Activated CD8-positive, alpha-beta T cell treated with anti-CD3 and anti-CD28 coated beads for 36 hours (primary cell): ENCODE results near the gene MGMT. TPM values are rescaled to one million over a fixed set of nuclear protein-coding genes. Genes with fewer than 3 reads are reported as not detected.

Source experiments
- ATAC-seq: fragments of 200-7000 bp; cut with Tn5 transposase; one replicate; pipeline ENCODE4 v1.10.0; 2021; ENCODE audit warnings: mild to moderate bottlenecking, moderate library complexity
- CTCF ChIA-PET: fragments of 350-600 bp; sonication (Branson Sonifier 250); formaldehyde crosslinking; loops from one replicate; lab custom pipeline; 2021; ENCODE audit warnings: antibody characterized with exemption; lab: Charles Lee
- POLR2A ChIA-PET: fragments of 350-600 bp; sonication (Branson Sonifier 250); formaldehyde crosslinking; loops from one replicate; lab custom pipeline; 2021; ENCODE audit warnings: antibody characterized with exemption; lab: Charles Lee
- DNase-seq: peaks from one replicate; pipeline ENCODE4 v3.0.0-alpha.2; 2020
- H3K27ac Mint-ChIP-seq: one replicate; pipeline ENCODE4 v1.8.0; 2021; ENCODE audit warnings: mild to moderate bottlenecking, mixed read lengths
- H3K27me3 Mint-ChIP-seq: one replicate; pipeline ENCODE4 v1.8.0; 2021; ENCODE audit warnings: mixed read lengths
- H3K36me3 Mint-ChIP-seq: one replicate; pipeline ENCODE4 v1.8.0; 2021; ENCODE audit warnings: low read depth, mixed read lengths
- H3K4me1 Mint-ChIP-seq: one replicate; pipeline ENCODE4 v1.8.0; 2021; ENCODE audit warnings: low read depth, mixed read lengths
- H3K4me3 Mint-ChIP-seq: one replicate; pipeline ENCODE4 v1.8.0; 2021; ENCODE audit warnings: mild to moderate bottlenecking, moderate library complexity, mixed read lengths
- H3K9me3 Mint-ChIP-seq: one replicate; pipeline ENCODE4 v1.8.0; 2021; ENCODE audit warnings: mixed read lengths
- CTCF ChIP-seq: fragments of 200-600 bp; IDR thresholded peaks from one replicate; pipeline ENCODE4 v1.8.0; 2022; ENCODE audit warnings: antibody characterized with exemption, mild to moderate bottlenecking
- intact Hi-C: fragments of 100-400 bp; cut with micrococcal nuclease; formaldehyde crosslinking; loops from one replicate; pipeline ENCODE4 v1.10.0; 2022
- total RNA-seq, 2 experiments: library from RNA; stranded (reverse); gene quantifications; one replicate each; pipeline ENCODE4 v1.2.3, GENCODE V29; 2021

MGMT gene
- total RNA-seq, 2 experiments from 2014 or later = 16.2 to 17.0 TPM

GRCh38 chr10:129509835-129510234 is 42.8 kb downstream of the MGMT start:
- ChIA-PET POLR2A (no interaction called here), CTCF (no interaction called here)
- H3K4me1 Mint-ChIP-seq = peaks cover 3% of the 10 kb centered on the region
- H3K36me3 Mint-ChIP-seq = peaks cover 45% of the 10 kb centered on the region
- intact Hi-C loops = no loop called here
- no peak overlapping the region for H3K4me3 Mint-ChIP-seq
- DNase-seq (no peak), ATAC-seq (no peak)
- TF ChIP-seq CTCF = no peak
- no peaks in the 10 kb centered on the region for H3K27me3 Mint-ChIP-seq
- peaks cover 29% of the 10 kb centered on the region for H3K9me3 Mint-ChIP-seq
- H3K27ac Mint-ChIP-seq = no peak overlapping the region

DNA sequence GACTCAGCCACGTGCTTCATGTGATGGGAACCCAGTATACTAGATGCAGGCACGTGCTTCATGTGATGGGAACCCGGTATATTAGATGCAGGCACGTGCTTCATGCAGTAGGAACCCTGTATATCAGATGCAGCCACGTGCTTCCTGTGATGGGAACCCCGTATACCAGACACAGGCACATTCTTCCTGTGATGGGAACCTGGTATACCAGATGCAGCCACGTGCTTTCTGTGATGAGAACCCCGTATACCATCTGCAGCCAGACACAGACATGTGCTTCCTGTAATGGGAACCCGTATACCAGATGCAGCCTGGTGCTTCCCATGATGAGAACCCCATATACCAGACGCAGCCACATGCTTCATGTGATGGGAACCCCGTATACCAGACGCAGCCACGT is 44.0 kb downstream of the MGMT start:
- TF ChIP-seq CTCF = no peak
- H3K4me1 Mint-ChIP-seq = peaks cover 3% of the 10 kb centered on the region
- DNase-seq (no peak), ATAC-seq (no peak)
- POLR2A ChIA-PET = no interaction called here
- no peaks in the 10 kb centered on the region for H3K27me3 Mint-ChIP-seq
- peaks cover 20% of the 10 kb centered on the region for H3K9me3 Mint-ChIP-seq
- CTCF ChIA-PET = no interaction called here
- intact Hi-C loops = no loop called here
- peaks cover 42% of the 10 kb centered on the region for H3K36me3 Mint-ChIP-seq
- no peak overlapping the region for H3K27ac Mint-ChIP-seq
- H3K4me3 Mint-ChIP-seq = no peak overlapping the region

- Mint-ChIP-seq H3K4me3 (no peak overlapping the region), H3K36me3 (peaks cover 37% of the 10 kb centered on the region), H3K27ac (no peak overlapping the region), H3K9me3 (peaks cover 20% of the 10 kb centered on the region), H3K27me3 (no peaks in the 10 kb centered on the region), H3K4me1 (peaks cover 3% of the 10 kb centered on the region)
- DNase-seq (no peak), ATAC-seq (no peak)
- intact Hi-C loops = no loop called here
- ChIA-PET CTCF (no interaction called here), POLR2A (no interaction called here)
- TF ChIP-seq CTCF = no peak
Measured at GRCh38 chr10:129511758-129512157, 44.7 kb downstream of the MGMT start.

DNA sequence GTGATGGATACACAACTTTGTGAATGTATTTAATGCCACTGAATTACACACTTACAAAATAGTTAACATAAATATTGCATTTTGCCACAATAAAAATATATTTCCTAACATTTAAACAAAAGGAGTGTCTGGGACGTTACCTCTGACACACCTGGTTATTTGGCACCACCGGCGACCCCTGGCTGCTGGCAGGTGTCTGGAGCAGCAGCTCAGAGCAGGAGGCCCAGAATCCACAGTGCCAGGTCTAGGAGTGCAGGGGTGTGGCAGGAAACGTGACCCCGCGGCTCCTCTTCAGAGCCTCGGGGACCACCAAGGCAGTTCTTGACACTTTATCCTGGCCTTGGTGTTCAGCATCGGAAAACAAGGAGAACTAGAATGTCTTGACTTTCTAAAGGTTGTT is 46.3 kb downstream of the MGMT start:
- Mint-ChIP-seq H3K4me3 (no peak overlapping the region), H3K4me1 (peaks cover 3% of the 10 kb centered on the region), H3K36me3 (peaks cover 29% of the 10 kb centered on the region), H3K27ac (no peak overlapping the region), H3K27me3 (no peaks in the 10 kb centered on the region), H3K9me3 (peaks cover 14% of the 10 kb centered on the region)
- no peak for TF ChIP-seq CTCF
- POLR2A ChIA-PET = no interaction called here
- DNase-seq = no peak
- CTCF ChIA-PET = no interaction called here
- intact Hi-C loops = no loop called here
- no peak for ATAC-seq

GRCh38 chr10:129514568-129515451 is 47.8 kb downstream of the MGMT start:
- H3K9me3 Mint-ChIP-seq = peaks cover 14% of the 10 kb centered on the region
- CTCF ChIA-PET = no interaction called here
- no peak overlapping the region for H3K4me3 Mint-ChIP-seq
- peaks cover 28% of the 10 kb centered on the region for H3K36me3 Mint-ChIP-seq
- H3K27me3 Mint-ChIP-seq = no peaks in the 10 kb centered on the region
- POLR2A ChIA-PET = no interaction called here
- no peak for TF ChIP-seq CTCF
- intact Hi-C loops = no loop called here
- no peak overlapping the region for H3K27ac Mint-ChIP-seq
- ATAC-seq (no peak), DNase-seq (no peak)
- H3K4me1 Mint-ChIP-seq = peaks cover 3% of the 10 kb centered on the region
